GM21381 (cell line): ENCODE results near the gene DNMT3B.
A peak's percentile ranks its signal among the peaks of the same experiment; 100 is the strongest.
"Not testable (repeated sequence)": the region's sequence is repeated elsewhere in the genome, so short reads cannot be mapped to it uniquely, and the experiment has no call there.

Experiments used
- ATAC-seq: cut with Tn5 transposase; IDR thresholded peaks from one replicate; pipeline ENCODE4 v1.9.1; 2021; ENCODE audit warnings: mild to moderate bottlenecking, moderate library complexity; ENCODE audit not compliant: unreplicated experiment

DNMT3B gene

GRCh38 chr20:32789896-32790750 lies 27.9 kb downstream of the DNMT3B start:
- ATAC-seq: no peak

DNA sequence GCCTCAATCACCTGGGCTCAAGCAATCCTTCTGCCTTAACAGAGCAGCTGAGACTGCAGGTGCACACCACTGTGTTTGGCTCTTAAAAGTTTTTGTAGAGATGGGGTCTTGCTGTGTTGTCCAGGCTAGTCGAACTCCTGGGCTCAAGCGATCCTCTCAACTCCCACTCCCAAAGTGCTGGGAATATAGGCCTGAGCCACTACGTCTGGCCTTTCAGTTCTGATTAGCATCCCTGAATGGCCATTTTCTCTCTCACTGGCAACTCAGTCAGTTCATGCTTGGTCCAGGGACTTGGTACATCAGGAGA lies 28.5 kb downstream of the DNMT3B start:
- no peak for ATAC-seq

GRCh38 chr20:32792316-32792715 lies 30.1 kb downstream of the DNMT3B start:
- no peak for ATAC-seq

GRCh38 chr20:32792731-32793458 lies 30.7 kb downstream of the DNMT3B start:
- no peak for ATAC-seq

GRCh38 chr20:32796383-32796948 lies 34.3 kb downstream of the DNMT3B start:
- ATAC-seq: no peak

DNA sequence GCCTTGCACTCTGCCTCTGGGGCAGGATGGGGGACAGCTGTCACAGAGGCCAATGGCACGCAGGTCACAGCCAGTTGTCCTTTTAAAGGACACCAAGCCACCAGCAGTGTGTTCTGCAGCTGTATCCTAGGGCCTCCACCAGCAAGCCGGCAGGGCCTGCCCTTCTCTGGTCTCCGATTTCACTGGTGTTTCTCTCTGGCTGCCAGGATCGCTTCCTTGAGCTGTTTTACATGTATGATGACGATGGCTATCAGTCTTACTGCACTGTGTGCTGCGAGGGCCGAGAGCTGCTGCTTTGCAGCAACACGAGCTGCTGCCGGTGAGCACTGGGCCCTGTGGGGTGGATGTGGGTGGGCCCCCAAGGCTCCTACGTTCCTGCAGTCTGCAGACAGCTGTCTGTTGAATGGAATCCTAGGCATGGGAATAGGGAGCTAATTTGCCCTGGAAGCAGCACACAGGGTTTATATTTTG lies 34.8 kb downstream of the DNMT3B start:
- ATAC-seq: no peak

DNA sequence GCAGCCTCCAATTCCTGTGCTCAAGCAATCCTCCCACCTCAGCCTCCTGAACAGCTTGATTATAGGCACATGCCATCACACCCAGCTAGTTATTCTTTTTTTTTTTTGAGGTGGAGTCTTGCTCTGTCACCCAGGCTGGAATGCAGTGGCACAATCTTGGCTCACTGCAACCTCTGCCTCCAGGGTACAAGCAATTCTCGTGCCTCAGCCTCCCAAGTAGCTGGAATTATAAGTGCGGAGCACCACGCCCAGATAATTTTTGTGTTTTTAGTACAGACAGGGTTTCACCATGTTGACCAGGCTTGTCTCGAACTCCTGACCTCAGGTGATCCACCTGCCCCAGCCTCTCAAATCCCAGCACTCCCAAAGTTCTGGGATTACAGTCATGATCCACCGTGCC lies 35.4 kb downstream of the DNMT3B start:
- ATAC-seq: not testable (repeated sequence)

DNA sequence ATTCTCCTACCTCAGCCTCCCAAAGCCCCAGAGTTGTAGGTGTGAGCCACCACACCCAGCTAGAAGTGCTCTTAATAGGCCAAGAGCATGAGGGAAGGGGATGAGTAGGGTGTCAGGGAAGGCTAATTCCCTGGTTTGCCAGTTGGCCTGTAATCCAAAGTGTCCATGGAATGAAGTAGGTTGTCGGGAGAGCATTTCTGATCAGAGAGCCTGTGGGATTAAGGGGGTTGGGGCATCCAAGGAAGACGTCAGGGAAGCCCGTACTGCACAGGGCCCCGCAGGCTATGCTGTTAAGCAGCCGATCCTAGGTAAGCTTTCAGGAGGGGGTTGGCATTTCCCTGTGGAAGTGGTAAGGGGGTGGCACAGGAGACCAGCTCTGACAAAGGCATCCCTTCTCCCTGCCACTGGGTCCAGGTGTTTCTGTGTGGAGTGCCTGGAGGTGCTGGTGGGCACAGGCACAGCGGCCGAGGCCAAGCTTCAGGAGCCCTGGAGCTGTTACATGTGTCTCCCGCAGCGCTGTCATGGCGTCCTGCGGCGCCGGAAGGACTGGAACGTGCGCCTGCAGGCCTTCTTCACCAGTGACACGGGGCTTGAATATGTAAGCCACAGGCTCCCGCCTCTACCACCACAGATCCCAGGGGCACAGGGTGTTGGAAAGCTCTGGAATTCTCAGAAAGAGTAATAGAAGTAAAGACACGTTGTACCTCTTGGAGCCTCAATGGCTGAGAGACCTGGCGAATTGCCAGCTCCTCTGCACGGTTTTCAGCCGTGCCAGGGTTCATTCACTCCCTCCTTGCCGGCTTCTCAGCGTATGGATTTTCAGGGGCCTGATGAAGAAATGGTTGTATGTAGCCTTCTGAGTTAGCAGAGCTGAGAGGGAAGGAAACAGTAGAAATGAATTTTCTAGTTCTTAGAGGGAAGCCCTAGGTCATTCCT lies 36.1 kb downstream of the DNMT3B start:
- no peak for ATAC-seq

- no peak for ATAC-seq
Observed at GRCh38 chr20:32803092-32803491, 40.9 kb downstream of the DNMT3B start.

DNA sequence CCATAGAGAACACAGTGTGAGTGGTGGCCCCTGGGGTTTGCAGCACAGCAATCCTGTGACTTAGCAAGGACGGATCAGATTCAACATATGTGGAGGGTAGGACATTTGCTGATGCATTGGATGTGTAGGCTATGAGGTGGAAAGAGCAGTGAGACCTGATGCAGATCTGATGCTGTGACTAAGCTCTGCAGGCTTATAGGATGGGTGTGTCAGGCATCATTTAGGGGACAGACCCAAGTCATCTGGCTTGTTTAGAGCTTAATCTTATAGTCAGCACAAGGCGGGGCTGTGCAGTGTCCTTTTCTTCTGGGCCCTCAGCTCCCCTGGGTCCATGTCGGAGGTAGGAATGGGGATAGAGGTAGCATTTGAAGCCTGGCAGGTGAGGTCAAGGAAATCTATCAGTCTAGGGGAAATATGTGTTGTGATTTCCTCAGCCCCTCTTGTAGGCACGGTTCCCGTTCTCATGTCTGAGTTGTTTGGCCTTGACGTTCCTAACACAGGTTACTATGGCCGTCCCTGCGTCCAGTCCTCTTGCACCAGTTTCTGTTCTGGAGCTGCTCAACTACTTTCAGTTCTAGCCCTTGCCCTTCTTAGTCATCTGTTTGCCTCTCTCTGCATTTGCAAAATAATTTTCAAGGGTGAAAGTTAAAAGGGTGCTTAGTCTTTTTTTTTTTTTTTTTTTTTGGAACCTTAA lies 42.0 kb downstream of the DNMT3B start:
- no peak for ATAC-seq

GRCh38 chr20:32804817-32805216 lies 42.6 kb downstream of the DNMT3B start:
- ATAC-seq: no peak

GRCh38 chr20:32805721-32806120 lies 43.5 kb downstream of the DNMT3B start:
- no peak for ATAC-seq

GRCh38 chr20:32806356-32806755 lies 44.2 kb downstream of the DNMT3B start:
- ATAC-seq: no peak

- no peak for ATAC-seq
Observed at GRCh38 chr20:32807706-32808105, 45.5 kb downstream of the DNMT3B start.

DNA sequence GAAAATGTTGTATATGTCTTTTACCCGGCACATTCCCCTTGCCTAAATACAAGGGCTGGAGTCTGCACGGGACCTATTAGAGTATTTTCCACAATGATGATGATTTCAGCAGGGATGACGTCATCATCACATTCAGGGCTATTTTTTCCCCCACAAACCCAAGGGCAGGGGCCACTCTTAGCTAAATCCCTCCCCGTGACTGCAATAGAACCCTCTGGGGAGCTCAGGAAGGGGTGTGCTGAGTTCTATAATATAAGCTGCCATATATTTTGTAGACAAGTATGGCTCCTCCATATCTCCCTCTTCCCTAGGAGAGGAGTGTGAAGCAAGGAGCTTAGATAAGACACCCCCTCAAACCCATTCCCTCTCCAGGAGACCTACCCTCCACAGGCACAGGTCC lies 46.3 kb downstream of the DNMT3B start:
- no peak for ATAC-seq

DNA sequence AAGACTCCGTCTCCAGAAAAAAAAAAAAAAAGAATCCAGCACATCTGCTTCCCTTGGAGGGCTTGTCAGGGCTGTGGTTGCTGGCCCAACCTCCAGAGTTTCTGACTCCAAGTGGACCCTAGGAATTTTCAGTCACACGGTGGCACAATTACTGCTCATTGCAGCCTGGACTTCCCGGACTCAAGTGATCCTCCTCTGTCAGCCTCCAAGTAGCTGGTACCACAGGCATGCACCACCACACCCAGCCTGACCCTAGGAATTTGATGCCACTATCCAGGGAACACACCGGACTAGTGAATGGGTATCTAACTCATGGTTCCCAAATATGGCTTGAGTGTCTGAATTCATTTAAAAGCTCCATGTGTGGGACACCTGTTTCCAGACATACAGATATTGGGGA lies 47.7 kb downstream of the DNMT3B start:
- ATAC-seq: no peak

DNA sequence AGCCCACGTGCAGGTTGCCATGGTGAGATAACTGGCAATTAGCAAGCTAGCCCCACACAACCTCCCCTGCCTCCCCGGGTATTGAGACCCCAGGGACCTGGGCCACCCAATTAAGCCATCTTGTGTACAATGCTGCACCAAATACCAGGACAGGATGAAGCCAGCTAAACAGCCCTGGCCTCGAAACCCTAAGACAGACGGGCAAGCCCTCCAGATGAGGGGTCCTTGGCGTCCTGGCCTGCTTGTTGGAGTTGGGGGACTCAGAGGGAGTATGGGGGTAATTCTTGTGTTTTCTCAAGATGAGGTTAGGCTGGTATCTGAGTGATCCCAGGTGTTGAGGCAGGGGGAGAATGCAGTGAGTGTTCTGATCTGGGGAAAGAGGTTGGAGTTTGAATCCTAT lies 48.8 kb downstream of the DNMT3B start:
- ATAC-seq: no peak

DNA sequence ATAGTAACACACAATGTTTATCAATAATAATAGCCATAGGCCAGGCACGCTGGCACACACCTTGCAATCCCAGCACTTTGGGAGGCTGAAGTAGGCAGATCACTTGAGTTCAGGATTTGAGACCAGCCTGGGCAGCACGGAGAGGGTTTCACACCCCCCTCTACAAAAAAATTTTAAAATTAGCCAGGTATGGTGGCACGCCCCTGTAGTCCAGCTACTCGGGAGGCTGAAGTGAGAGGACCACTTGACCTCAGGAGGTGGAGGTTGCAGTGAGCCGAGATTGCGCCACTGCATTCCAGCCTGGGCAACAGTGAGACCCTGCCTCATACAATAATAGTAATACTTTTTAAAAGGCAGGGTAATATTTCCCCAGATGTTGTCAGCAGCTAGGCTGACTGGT lies 49.7 kb downstream of the DNMT3B start:
- no peak for ATAC-seq

DNA sequence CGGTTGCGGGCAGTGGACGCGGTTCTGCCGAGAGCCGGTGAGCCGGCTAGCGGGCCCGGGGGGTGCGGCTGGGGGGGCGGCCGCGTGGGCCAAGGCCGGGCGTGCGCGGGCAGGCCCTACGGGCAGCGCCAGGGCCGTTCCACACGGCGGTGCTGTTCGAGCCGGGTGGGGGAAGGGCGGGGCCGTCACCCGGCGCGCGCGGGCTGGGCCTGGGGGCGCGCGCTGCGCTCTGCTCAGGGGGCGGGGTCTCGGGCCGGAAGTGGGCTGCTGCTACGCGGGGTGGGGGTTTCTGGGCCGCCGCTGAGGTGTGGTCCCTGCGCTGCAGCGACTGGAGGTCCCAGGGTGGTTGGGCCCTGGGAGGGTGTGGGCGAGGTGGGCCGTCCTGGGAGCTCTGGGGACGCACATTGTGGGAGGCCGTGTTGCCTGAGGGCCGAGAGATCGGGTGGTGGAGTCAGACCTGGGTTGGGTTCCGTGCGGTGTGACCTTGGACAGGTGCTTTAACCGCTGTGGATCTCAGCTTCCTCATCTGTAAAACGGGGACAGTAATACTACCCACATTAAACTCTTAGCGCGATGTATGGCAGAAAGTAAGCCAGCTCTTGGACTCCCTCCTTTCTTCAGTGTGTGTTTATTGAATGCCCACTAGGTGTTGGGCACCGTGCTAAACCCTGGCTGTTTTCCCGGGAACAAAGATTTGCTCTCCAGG lies 58.0 kb downstream of the DNMT3B start:
- ATAC-seq: peak; percentile 65
